ENCODE results near the gene ZBP1.

- no peak for TF ChIP-seq YY1 (IDR thresholded peaks at IDR 0.05; ENCODE audit: low read depth)
- no peak for TF ChIP-seq CTCF (IDR thresholded peaks at IDR 0.05)
- TF ChIP-seq EZH2phosphoT487 (IDR thresholded peaks at IDR 0.05; ENCODE audit: borderline replicate concordance, low read depth): no peak
- no peak for TF ChIP-seq GABPA (IDR thresholded peaks at IDR 0.05; ENCODE audit: low read depth)
- no peak for TF ChIP-seq FOXM1 (IDR thresholded peaks at IDR 0.05; ENCODE audit: low read depth)
- TF ChIP-seq FOSL2 (IDR thresholded peaks at IDR 0.05; ENCODE audit: borderline replicate concordance, low read depth): no peak
- no peak for TF ChIP-seq SMC3 (IDR thresholded peaks at IDR 0.05; ENCODE audit: low read depth, low read length)
- no peak for TF ChIP-seq RCOR1 (IDR thresholded peaks at IDR 0.05; ENCODE audit: low read length)
- TF ChIP-seq EP300 (IDR thresholded peaks at IDR 0.05; ENCODE audit: borderline replicate concordance in 1 of 2, low read depth in 1 of 2, low read length in 1 of 2): no peak
- TF ChIP-seq MAX (IDR thresholded peaks at IDR 0.05; ENCODE audit: low read depth): no peak
- TF ChIP-seq TCF12 (IDR thresholded peaks at IDR 0.05): no peak
- TF ChIP-seq TAF1 (IDR thresholded peaks at IDR 0.05; ENCODE audit: borderline replicate concordance, low read depth, low read length): no peak
- TF ChIP-seq MXI1 (IDR thresholded peaks at IDR 0.05; ENCODE audit: low read depth, low read length): no peak
These were observed 32.6 kb upstream of the ZBP1 start for GRCh38 chr20:57652606-57653545.
